Endothelial cell of umbilical vein (primary cell): Measurements from ENCODE around the gene PASK. TPM values are rescaled to one million over a fixed set of nuclear protein-coding genes. Genes with fewer than 3 reads are reported as not detected.

Experiments used
- BruUV-seq: library from RNA; stranded (reverse); fragments of 400-500 nt; replicated peaks from 2 replicates; lab custom pipeline; 2021; lab: Mats Ljungman, UMichigan
- CTCF ChIA-PET: fragments of 300-600, 350-600 bp; sonication (Branson Sonifier 250); formaldehyde crosslinking; loops from one replicate; lab custom pipeline; 2021; ENCODE audit warnings: antibody characterized with exemption, inconsistent platforms; lab: Charles Lee
- POLR2A ChIA-PET: fragments of 300-600, 350-600 bp; sonication (Branson Sonifier 250); formaldehyde crosslinking; loops from one replicate; lab custom pipeline; 2021; ENCODE audit warnings: antibody characterized with exemption, inconsistent platforms; lab: Charles Lee
- DNase-seq: peaks from one replicate; pipeline ENCODE4 v3.0.0-alpha.2; 2011; ENCODE audit warnings: low read depth, low spot score
- FAIRE-seq: peaks from 2 replicates; lab custom pipeline; 2011; peaks lifted over from hg19 to GRCh38; lab: Jason Lieb, UNC
- H2AFZ ChIP-seq: 2 replicates; pipeline ENCODE4 v1.6.0; 2012; ENCODE audit warnings: low read depth, low read length, control low read depth, inconsistent platforms
- H3K27ac ChIP-seq: 2 replicates; pipeline ENCODE4 v1.5.1; 2011; ENCODE audit warnings: low read depth, mild to moderate bottlenecking, control low read depth, low read length, moderate library complexity; ENCODE audit not compliant: insufficient read depth
- H3K27me3 ChIP-seq, 2 experiments: 2 replicates each; pipeline versions ENCODE4 v1.6.0 to v1.6.1; 2011; ENCODE audit warnings: low read length in 2 of 2, mixed read lengths in 1 of 2; ENCODE audit not compliant: control insufficient read depth in 2 of 2, insufficient read depth in 2 of 2
- H3K36me3 ChIP-seq, 2 experiments: 2 replicates in 1 of 2; 3 replicates in 1 of 2; pipeline ENCODE4 v1.5.1; 2011; ENCODE audit warnings: low read length in 2 of 2, mild to moderate bottlenecking in 1 of 2, moderate library complexity in 1 of 2; ENCODE audit not compliant: control insufficient read depth in 2 of 2, insufficient read depth in 2 of 2; ENCODE audit errors: extremely low read depth in 1 of 2
- H3K4me1 ChIP-seq: 3 replicates; pipeline ENCODE4 v1.5.1; 2011; ENCODE audit warnings: mild to moderate bottlenecking, low read length; ENCODE audit not compliant: control insufficient read depth, insufficient read depth; ENCODE audit errors: extremely low read depth
- H3K4me2 ChIP-seq: 2 replicates; pipeline ENCODE4 v1.6.1; 2011; ENCODE audit warnings: low read length, control low read depth, mixed read lengths; ENCODE audit not compliant: insufficient read depth
- H3K4me3 ChIP-seq, 3 experiments: fragments of 200-600 bp in 1 of 3; sonication (generic), shearing (Covaris generic) in 1 of 3; replicated peaks in 1 of 3; 2 replicates each; pipeline ENCODE4 v1.5.1; 2011 to 2016; ENCODE audit warnings: control low read depth in 3 of 3, low read length in 3 of 3, mild to moderate bottlenecking in 2 of 3, inconsistent platforms in 1 of 3, low read depth in 1 of 3, moderate library complexity in 1 of 3; ENCODE audit not compliant: insufficient read depth in 1 of 3
- H3K79me2 ChIP-seq: 2 replicates; pipeline ENCODE4 v1.6.0; 2012; ENCODE audit warnings: low read length, inconsistent platforms; ENCODE audit not compliant: control insufficient read depth, insufficient read depth
- H3K9ac ChIP-seq: replicated peaks from 2 replicates; pipeline ENCODE3; 2011; ENCODE audit warnings: low read length, control low read depth; ENCODE audit not compliant: insufficient read depth; ENCODE audit errors: extremely low read depth
- H3K9me1 ChIP-seq: replicated peaks from 3 replicates; pipeline ENCODE4 v1.6.0; 2011; ENCODE audit warnings: mild to moderate bottlenecking, low read length; ENCODE audit not compliant: control insufficient read depth, insufficient read depth; ENCODE audit errors: extremely low read depth
- H3K9me3 ChIP-seq: replicated peaks from 2 replicates; pipeline ENCODE4 v1.5.1; 2012; ENCODE audit warnings: low read length, inconsistent platforms; ENCODE audit not compliant: control insufficient read depth, insufficient read depth
- H4K20me1 ChIP-seq: replicated peaks from 2 replicates; pipeline ENCODE3; 2011; ENCODE audit warnings: mild to moderate bottlenecking, low read length; ENCODE audit not compliant: control insufficient read depth, insufficient read depth; ENCODE audit errors: extremely low read depth
- CTCF ChIP-seq, 2 donors: IDR thresholded peaks; 1 replicate in 1 of 2; 2 replicates in 1 of 2; pipeline ENCODE4 v1.5.1; 2011; ENCODE audit warnings: low read length in 2 of 2, mild to moderate bottlenecking in 2 of 2, moderate library complexity in 2 of 2, control low read depth in 1 of 2, inconsistent platforms in 1 of 2, low read depth in 1 of 2; ENCODE audit not compliant: insufficient read depth in 1 of 2; ENCODE audit errors: extremely low read depth in 1 of 2
- EZH2 ChIP-seq: IDR thresholded peaks from 2 replicates; pipeline ENCODE4 v1.6.1; 2012; ENCODE audit warnings: borderline replicate concordance, low read depth, mild to moderate bottlenecking, moderate library complexity, low read length, inconsistent platforms; ENCODE audit not compliant: severe bottlenecking
- FOS ChIP-seq: IDR thresholded peaks from 2 replicates; pipeline ENCODE4 v1.6.1; 2011; ENCODE audit warnings: mild to moderate bottlenecking, low read length, moderate library complexity, borderline replicate concordance; ENCODE audit not compliant: insufficient read depth
- GATA2 ChIP-seq: IDR thresholded peaks from 2 replicates; pipeline ENCODE4 v1.7.0; 2011; ENCODE audit warnings: low read depth, mild to moderate bottlenecking, moderate library complexity, mixed read lengths, low read length; ENCODE audit not compliant: insufficient read length, insufficient read depth
- JUN ChIP-seq: IDR thresholded peaks from 2 replicates; pipeline ENCODE4 v1.6.1; 2011; ENCODE audit warnings: borderline replicate concordance, low read depth; ENCODE audit not compliant: insufficient read length, insufficient read depth
- MAX ChIP-seq: IDR thresholded peaks from 2 replicates; pipeline ENCODE4 v1.6.1; 2011; ENCODE audit not compliant: insufficient read depth, insufficient read length
- MYC ChIP-seq: IDR thresholded peaks from one replicate; pipeline ENCODE4 v1.6.1; 2011; ENCODE audit warnings: mild to moderate bottlenecking, low read depth, low read length
- POLR2A ChIP-seq: IDR thresholded peaks from 2 replicates; pipeline ENCODE4 v1.6.1; 2012; ENCODE audit warnings: low read depth, mild to moderate bottlenecking, control low read depth, low read length
- POLR2AphosphoS5 ChIP-seq: IDR thresholded peaks from 2 replicates; pipeline ENCODE4 v1.6.1; 2012; ENCODE audit warnings: low read depth, mild to moderate bottlenecking, control low read depth, low read length, moderate library complexity; ENCODE audit not compliant: insufficient read depth
- dilution Hi-C: fragments of 300-500 bp; cut with MboI; formaldehyde crosslinking; loops from one replicate; pipeline ENCODE4 v1.15.0; 2019; ENCODE audit warnings: low sequenced_read_pairs; ENCODE audit not compliant: extremely low pct_ligation_motif_present
- intact Hi-C: fragments of 100-400 bp; cut with micrococcal nuclease; formaldehyde crosslinking; loops from one replicate; pipeline ENCODE4 v1.10.0; 2022
- polyA plus RNA-seq, 4 experiments: library from polyadenylated mRNA; depleted of rRNA in 3 of 4; stranded (reverse) in 3 of 4; unstranded in 1 of 4; fragments of >200 nt; gene quantifications; 2 replicates each; pipeline versions ENCODE4 v1.2.1 to v1.2.3, GENCODE V29; 2011 to 2012; ENCODE audit warnings: missing spikeins in 1 of 4
- total RNA-seq: library from RNA; stranded (reverse); gene quantifications from 2 replicates; pipeline ENCODE4 v1.2.3, GENCODE V29; 2021

Gene PASK
- total and polyA plus RNA-seq, 2 donors (not counting 3 experiments of a cell fraction or from before 2014, with no cell fraction given) = 5.7 to 17.3 TPM

- intact Hi-C loops = loop anchor here (5.0 to 10.0 kb wide), 2 partner anchors 291 to 586 kb away; partner anchors contain the start of gene D2HGDH
Observed at GRCh38 chr2:241146286-241146685, 3.0 kb downstream of the PASK start.

DNA sequence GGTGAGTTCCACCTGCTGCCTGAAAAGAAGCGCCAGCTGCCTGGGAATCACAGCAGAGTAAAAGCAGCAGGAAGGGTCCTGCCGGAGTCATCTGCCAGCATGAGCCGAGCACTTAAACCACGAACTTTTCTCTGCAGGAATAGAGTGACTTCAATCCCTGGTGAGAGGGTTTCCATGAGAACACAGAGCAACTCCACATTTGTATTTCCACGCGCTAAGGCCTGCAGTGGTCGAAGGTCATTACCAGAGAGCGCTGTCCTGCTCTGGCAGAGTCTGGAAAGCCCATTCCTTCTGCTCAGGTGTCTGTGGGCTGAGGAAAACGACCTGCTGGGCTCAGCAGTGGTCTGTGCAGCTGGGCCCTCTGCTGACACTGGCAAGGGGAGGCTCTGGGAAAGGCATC is 6.7 kb downstream of the PASK start:
- H3K4me1 ChIP-seq = no peaks in the 10 kb centered on the region
- no peaks in the 10 kb centered on the region for H3K9me1 ChIP-seq
- ChIA-PET POLR2A (no interaction called here), CTCF (no interaction called here)
- intact Hi-C loops (loop anchor here (10.0 kb wide), 1 partner anchor 288 kb away; no protein-coding TSS in a partner anchor), dilution Hi-C loops (no loop called here)
- no peaks in the 10 kb centered on the region for H4K20me1 ChIP-seq
- H3K27me3 ChIP-seq = no peaks in the 10 kb centered on the region
- no peak overlapping the region for H2AFZ ChIP-seq
- no TSS peak for BruUV-seq
- no peak for FAIRE-seq
- no peak overlapping the region for H3K27ac ChIP-seq
- no peaks in the 10 kb centered on the region for H3K9me3 ChIP-seq
- no peak overlapping the region for H3K4me3 ChIP-seq
- TF ChIP-seq POLR2A = no peak
- no peak for TF ChIP-seq FOS
- no peak for TF ChIP-seq CTCF (IDR thresholded peaks at IDR 0.05; ENCODE audit: extremely low read depth in 1 of 2, insufficient read depth in 1 of 2, low read depth in 1 of 2, low read length in 2 of 2)
- no peak for TF ChIP-seq EZH2
- TF ChIP-seq MAX = no peak
- no peak for TF ChIP-seq GATA2
- TF ChIP-seq MYC = no peak
- no peak for TF ChIP-seq JUN
- no peak for TF ChIP-seq POLR2AphosphoS5
- H3K36me3 ChIP-seq = no peaks in the 10 kb centered on the region
- no peaks in the 10 kb centered on the region for H3K79me2 ChIP-seq
- no peak for DNase-seq
- H3K4me2 ChIP-seq = no peak overlapping the region
- H3K9ac ChIP-seq = no peak overlapping the region

More at GRCh38 chr2:241146286-241146685, 3.0 kb downstream of the PASK start:
- no peaks in the 10 kb centered on the region for H3K36me3 ChIP-seq
- H3K27me3 ChIP-seq = no peaks in the 10 kb centered on the region
- dilution Hi-C loops = no loop called here
- TF ChIP-seq FOS (no peak), JUN (no peak), EZH2 (no peak)
- H3K9me1 ChIP-seq = no peaks in the 10 kb centered on the region
- no peak overlapping the region for H2AFZ ChIP-seq
- H4K20me1 ChIP-seq = no peaks in the 10 kb centered on the region
- ChIA-PET POLR2A (no interaction called here), CTCF (no interaction called here)
- no peaks in the 10 kb centered on the region for H3K9me3 ChIP-seq
- H3K4me3 ChIP-seq = no peak overlapping the region
- no peak for DNase-seq
- no peak overlapping the region for H3K27ac ChIP-seq
- FAIRE-seq = no peak
- no peak overlapping the region for H3K9ac ChIP-seq
- no TSS peak for BruUV-seq
- peaks cover 7% of the 10 kb centered on the region for H3K79me2 ChIP-seq
- no peak overlapping the region for H3K4me2 ChIP-seq
- peaks cover 14% of the 10 kb centered on the region for H3K4me1 ChIP-seq
